Non-pigmented ciliary epithelial cell (primary cell): ENCODE measurements around the gene DNAH14.

Source experiments
- DNase-seq: peaks from one replicate; pipeline ENCODE4 v3.0.0-alpha.2; 2010; ENCODE audit warnings: low read depth

Gene DNAH14

DNA sequence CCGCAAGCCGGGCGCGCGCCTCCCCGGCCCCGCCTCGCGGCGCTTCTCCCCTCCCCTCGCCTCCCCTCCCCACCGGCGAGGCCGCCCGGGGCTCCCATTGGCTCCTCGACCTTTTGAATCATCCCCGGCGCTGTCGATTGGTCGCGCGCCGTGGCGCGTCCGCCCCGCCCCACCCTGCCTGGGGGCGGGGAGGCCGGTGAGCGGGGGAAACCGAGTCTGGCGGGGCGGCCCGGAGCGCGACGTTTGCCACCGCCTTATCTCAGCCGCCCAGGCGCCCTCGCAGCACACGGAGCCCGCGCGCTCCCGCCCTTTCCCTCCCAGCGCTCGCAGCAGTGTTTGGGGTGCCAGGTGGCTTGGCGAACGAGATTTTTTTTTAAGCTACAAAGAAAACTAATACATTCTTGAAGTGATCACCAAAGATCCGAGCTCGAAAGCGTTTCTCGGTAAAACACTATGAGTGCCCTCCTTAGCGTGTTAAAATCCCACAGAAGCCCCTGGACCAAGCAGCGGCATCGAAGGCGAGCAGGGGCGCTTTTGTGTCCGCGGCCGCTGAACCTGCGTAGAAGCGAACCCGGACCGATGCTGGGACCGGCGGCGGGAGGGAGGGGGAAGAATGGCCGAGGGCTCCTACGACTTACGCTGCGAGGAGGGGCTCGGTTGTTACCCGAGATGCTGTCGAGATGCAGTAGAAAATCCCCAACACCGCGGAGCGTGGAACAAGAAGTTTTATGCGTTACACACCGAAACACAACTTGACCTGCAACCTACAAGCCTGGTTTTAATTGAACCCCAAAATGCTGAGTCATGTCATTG is 498.8 kb downstream of the DNAH14 start:
- DNase-seq: no peak

DNA sequence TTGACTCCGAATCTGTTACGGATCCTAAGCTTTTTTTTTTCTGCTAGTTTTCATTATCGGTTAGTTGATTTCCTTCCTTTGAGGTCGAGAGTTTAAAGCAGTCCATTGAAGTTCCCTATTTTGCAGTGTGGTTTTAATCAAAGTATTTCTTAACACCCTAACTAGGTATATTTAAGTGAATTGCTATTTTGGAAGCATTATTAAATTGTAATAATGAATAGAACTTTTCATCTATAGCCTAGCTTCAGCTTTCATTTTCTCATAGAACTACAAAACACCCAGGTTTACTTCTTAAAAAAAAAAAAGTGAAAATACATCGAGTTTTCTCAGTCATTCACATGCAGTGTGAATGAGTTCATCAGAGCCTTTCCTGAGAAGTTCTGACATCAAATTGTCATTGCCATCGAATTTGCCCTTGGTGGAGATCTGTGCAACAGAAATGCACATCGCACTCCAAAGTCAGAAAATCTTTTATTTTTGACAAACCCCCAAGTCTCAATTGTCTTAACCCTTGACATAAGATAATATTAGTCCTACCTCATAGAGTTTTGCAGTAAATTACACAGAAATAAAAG is 499.5 kb downstream of the DNAH14 start:
- DNase-seq: no peak

DNA sequence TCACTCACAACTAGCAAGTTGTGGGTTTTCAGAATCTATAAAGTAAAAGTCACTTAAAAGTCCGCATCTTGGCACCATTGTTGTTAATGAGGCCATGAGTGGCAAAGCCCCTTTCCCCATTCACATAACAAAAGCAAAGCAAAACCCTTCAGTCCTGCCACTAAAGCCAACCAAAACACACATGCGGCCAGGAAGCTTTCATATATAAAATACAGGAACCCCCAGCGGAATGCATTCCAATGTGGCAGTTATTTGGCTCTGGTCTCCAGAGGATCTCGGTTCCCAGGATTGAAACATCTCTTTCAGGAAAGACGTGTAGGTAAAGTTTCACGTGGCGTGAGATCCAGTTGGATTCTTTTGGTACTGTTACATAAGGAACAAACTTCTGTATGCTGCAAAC is 500.8 kb downstream of the DNAH14 start:
- no peak for DNase-seq

DNA sequence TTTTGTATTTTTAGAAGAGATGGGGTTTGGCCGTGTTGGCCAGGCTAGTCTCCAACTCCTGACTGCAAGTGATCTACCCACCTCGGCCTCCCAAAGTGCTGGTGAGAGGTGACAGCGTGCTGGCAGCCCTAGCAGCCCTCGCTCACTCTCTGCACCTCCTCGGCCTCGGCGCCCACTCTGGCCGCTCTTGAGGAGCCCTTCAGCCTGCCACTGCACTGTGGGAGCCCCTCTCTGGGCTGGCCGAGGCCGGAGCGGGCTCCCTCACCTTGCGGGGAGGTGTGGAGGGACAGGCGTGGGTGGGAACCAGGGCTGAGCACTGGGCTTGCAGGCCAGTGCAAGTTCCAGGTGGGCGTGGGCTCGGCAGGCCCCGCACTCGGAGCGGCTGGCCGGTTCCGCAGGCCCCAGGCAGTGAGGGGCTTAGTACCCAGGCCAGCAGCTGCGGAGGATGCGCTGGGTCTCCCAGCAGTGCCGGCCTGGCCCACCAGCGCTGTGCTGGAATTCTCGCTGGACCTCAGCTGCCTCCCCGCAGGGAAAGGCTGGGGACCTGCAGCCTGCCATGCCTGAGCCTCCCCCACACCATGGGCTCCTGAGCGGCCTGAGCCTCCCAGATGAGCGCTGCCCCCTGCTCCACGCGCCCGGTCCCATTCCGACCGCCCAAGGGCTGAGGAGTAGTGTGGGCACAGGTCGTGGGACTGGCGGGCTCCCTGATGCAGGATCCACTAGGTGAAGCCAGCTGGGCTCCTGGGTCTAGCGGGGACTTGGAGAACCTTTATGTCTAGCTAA is 501.8 kb downstream of the DNAH14 start:
- no peak for DNase-seq

DNA sequence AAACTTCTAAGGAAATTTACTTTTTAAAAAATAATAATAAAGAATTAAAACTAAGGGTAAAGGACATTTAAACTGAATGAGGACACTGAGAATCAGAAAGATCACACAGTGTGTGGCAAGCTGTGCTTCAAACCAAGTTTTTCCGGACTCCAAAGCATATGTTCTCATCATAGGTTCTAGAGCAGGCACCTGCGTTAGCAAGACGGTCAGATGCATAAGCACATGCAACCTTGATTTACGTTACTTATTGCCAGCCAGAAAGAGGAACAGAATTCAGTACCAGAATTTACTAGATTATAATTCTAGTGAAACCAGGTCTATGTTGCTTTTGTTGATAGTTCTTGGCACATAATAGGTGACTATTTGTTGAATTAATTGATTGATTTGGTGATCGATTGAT is 504.6 kb downstream of the DNAH14 start:
- DNase-seq: no peak

DNA sequence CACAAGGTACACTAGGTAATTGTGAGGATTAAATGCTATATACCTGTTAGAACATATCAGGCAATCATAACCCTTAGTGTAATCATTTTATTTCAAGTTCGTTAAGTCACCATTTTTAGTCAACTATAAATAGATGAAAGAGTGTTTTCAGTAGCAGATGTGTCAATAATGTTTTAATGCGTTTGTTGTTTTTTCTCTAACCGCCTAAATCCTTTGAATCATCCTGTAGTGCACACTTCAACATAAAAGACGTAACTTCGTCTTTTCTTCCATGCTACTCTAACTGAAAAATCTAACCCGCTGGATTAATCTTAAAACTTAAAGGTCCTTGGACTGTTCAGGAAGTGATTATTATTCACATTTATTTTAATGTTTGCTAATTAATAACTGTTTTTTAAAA is 505.6 kb downstream of the DNAH14 start:
- no peak for DNase-seq

DNA sequence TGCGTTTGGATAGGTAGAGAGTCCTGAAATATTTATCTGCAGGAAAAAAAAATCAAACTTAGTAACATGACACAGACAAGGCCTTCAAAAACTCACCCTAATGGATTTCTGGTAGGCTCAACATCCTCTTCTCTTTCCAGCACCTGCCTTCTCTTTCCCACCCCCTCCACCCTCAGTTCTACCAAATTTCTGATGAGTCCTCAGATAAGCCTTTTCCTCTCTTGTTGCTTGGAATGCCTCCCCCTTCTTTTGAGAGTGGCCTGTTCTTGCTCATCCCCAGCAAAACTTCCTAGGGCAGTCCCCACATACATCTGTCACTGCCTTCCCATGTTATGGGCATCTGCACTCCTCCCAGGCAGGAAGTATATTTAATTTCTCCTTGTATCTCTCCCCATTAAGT is 506.0 kb downstream of the DNAH14 start:
- no peak for DNase-seq

DNA sequence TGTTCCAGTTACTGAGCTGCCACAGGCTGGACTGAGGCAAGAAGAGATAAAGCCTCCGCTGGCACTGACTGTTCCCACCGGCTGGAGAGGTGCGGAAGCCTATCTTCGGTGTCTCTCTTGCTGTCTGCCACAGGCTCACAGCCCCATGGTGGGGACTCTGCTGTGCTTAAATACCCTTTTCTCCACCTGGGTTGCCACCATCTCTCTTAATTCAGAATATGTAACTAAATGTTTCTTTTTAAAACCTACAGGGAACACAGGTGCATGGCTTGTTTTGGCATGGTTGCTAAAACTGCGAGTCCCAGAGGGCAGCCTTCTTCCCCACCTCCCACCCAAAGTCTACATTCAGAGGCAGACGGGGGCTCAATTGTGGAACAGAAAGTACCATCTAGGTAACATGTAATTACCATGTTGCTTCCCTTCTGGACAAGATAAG is 506.5 kb downstream of the DNAH14 start:
- no peak for DNase-seq

DNA sequence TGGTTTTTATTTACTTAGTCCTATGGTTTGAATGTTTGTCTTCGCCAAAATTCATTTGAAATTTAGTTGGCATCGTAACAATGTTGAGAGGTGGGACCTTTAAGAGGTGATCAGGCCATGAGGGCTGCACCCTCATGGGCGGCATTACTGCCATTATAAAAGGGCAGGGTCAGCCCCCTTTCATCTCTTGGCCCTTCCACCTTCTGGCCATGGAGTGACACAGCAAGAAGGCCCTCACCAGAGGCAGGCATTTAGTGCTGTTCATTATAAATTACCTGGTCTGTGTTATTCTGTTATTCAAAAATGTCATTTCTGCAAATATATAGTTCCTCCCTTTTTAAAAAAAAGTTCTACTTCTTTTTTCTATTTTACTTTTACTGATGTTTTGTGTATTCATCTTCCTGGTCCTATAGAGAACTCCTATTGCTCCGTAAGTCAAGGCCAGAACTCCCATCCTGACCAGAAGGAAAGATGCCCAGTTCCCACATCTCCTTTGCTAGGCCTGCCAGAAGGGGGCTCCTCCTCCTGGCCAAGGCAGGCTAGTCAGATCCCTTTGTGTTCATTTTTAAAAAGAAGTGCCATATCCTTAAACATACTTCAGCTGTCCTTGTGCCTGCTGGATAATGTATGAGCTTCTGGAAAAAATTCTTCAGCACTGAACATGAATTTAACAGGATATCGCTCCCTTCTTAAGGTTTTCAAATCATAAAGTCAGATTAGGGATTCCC is 508.4 kb downstream of the DNAH14 start:
- no peak for DNase-seq

DNA sequence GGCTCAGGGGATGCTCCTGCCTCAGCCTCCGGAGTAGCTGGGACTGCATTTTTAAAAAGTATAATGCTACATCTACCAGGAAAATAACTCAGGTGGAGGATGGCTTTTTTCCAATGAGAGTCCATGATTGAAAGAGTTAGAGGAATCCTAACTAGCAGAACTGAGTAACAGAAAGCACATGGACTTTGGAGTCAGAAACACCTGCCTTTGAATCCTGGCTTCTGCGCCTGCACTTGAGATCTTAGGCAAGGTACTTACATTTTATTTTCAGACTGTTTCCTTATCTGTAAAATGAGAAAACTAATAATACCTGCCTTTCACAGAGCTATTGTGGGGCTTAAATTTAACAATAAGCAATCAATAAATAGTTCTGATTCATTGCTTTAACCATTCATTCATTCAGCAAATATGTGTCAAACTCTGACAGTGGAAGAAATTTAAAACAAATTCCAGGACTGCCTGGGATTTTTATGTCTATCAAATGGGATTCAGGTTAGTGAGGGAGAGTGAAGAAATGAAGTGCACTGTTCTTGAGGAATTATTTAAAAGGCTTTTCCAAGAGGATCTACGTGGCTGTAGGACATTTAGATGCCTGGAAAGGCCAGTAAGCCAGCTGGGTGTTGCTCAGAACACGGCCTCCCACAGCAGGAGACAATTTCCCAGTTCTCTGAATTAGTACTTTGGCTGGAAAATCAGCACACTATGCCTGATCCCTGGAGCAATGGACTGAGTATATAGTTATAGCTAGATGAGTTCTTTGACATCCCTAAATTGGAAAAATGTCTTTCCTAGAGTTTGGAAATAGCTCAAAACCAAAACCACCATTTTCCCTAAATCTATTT is 511.1 kb downstream of the DNAH14 start:
- DNase-seq: no peak

DNA sequence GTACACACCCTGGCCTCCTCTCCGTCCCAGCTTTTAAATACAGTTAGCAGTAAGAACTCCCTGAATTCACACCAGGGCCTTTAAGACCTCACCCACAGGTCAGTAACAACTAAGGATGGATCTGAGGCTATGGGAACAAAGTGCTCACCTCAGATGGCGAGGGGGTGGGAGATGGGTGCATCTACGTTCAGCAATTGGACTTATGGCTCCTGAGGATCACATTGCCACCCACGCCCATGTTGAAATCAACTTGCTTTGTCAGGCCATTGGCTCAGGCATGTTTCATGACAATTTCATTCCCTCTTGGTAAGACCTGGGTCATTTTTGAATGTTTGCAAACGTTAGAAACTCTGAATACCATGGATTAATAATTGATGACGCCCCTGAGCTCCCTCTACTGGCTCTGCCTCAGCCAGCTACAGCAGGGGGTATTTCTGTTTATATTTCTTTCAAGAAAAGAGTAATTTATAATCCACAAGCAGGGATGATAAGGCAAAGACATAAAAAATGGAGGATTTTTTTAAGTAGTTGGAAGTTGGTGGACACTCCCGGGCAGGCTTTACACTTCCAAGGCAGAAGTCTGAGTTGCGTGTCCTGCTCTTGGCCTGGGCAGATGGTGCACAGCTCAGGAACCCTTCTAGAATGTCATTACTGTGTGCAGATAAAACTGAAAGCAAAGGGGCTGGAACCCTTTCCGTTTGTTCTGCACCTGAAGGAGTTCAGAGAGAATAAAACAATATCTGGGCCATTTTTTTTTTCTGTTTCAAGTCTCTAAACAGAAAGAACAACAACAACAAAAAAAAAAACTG is 512.0 kb downstream of the DNAH14 start:
- no peak for DNase-seq

DNA sequence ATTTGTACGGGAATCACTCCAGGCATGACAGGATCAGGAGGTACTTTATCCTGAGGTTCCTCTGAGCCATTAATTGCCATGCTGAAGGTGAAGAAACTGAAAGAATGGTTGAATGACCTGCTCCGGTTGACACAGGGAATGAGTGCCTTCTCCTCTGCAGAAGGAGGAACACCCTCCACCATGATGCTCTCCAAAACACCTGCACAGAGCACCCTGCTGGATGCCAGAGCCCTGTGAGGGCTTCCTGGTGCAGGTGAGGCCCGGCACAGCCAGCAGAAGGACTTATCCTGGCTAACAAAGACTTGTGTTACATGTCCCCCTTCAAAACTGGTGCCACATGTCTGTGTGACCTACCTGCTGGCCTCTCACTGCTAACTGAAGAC is 512.6 kb downstream of the DNAH14 start:
- no peak for DNase-seq

DNA sequence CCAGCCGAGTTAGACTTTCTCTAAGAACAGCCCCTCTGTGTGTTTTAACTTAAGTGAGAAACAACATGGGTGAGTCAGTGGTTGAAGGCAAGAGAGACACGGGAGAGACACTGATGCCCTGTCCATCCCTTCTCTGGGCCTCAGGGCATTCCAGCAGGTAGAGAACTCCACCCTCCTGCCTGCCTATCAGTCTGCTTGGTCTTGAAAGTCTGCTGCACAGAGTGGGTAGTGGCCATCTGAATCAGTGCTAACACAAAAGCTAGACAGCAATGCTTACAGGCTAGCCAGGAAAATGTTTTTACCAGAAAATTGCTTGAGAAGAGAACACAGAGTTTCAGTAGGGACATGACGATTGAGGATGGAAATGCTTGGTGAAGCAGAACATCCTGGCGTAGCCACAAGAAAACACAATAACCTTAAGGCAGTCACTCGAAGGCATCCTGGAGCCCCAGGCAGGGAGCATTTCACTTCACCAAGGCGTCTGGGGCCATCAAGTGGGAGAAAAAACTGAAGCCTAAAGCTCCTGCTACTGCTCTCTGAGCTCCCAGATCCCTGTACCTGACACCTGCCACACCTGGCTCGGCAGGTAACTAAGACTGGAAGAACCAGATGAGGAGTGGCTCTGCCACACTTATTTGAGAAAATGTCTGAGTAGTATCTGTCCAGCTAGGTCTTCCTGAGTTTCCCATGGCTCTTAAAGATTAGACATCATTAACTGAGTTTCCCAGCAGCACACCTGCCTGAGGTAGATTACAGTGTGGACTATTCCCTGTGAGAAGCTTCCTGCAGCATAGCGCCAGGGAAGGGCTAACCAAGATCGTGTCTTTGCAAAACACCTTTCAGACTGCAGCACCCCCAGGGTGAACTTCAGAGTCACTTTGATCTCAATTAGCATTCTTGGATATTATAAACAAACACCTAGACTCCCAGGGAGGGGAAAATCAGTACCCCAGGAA is 516.4 kb downstream of the DNAH14 start:
- no peak for DNase-seq

DNA sequence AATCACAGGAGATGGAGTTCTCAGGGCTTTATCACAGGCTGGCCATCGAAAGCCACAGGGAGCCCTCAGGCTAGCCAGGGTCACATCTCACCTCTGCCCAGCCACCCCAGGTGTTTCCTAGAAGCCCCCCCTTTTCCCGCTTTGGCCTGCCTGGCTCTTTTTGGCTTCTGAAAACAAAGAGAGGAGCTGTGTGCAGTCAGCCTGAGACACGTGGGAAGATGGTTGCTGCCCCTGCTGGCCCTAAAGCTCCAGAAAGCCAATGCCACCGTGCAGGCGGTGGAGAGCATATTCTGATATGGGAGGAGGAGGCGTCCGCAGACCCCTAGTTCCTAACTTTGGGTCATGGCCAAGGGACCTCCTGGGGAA is 517.1 kb downstream of the DNAH14 start:
- DNase-seq: no peak

DNA sequence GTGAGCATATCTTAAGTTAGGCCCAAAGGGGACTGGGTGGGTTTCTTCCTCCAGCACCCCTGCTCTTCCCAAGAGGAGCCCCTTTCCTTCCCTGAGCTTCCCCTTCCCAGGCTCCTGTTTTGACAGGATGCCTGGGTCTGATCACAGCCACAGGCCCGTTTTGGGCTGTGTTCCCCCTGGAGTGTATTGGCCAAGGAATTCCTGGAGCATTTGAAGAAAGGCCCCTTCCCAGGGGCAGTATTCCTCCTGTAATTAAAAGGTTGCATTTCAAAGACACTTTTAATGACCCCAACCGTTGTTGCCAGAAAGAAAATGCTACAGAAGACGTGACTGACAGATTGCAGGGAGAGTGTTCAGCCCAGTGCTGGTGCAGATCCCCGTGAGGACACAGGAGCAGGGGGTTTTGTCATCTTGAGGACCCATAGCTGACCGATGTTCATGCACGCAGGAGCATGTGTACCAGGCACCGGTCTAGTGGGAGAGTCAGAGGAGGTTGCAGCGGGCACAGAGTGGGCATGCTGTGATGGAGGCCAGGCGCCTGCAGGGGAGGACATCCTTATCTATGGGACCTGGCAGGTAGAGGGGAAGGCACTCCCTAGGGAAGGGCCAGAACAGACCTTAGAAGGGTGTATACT is 517.6 kb downstream of the DNAH14 start:
- no peak for DNase-seq

DNA sequence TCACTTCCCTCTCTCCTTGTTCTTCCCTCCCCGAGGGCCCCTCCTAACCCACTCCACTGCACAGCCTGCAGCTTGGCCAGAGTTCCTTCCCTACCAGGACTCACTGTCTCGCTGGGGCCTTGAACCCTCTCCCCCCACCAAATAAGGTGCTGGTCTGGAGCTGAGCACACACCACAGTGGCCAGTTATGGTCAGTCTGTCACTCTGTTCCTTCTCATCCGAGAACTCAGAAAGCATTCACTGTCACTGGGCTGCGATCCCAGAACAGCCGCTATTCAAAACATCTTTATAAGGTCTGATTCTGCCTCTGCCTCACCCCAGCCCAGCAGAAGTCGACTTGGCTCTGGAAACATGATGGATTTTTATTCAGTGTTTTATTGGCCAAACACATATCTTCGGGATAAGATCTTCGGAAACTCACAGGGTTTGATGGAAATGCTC is 518.2 kb downstream of the DNAH14 start:
- no peak for DNase-seq

DNA sequence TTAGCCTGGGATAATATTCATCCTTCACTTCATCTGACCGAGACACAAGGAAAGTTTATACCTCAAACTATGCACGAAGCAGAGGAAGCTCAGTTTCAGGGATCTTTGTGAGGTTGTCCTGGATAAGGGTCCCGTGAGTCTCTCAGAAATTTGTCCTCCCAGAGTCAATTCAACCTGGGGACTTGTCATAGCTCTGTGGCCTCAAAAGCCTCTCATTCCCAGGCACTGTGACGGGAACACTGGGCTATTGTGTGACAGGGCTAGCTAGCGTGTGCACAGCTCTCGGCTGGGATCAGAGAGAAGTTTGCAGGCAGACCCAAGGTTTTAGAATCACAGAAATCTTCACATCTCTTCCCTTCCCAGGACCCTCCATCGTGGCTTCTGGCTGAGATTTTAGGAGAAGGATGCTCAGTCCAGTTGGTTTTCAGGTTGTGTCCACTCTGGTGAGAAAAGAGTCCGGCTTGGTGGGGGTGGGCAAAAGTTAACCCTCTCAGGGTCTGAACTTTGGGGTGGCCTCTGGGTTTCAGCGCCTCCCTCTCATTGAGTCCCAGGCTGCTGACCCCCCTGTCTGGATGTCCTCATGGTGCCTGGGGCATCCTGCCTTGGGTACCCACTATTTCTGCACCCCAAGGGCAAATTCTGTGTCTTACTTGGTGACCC is 518.8 kb downstream of the DNAH14 start:
- DNase-seq: no peak
